Urinary bladder (tissue), 4 donors: ENCODE data around the gene PKD1. TPM values are rescaled to one million over a fixed set of nuclear protein-coding genes. Genes with fewer than 3 reads are reported as not detected.
A peak's percentile ranks its signal among the peaks of the same experiment; 100 is the strongest.
"Not testable (repeated sequence)": the region's sequence is repeated elsewhere in the genome, so short reads cannot be mapped to it uniquely, and the experiment has no call there.

Source experiments
- DNase-seq: peaks from one replicate; pipeline ENCODE4 v3.0.0-alpha.2; 2015; ENCODE audit errors: extremely low spot score
- H3K27ac ChIP-seq: one replicate; pipeline ENCODE4 v1.5.1; 2013; ENCODE audit warnings: low read depth, mild to moderate bottlenecking, moderate library complexity
- H3K36me3 ChIP-seq: one replicate; pipeline ENCODE4 v1.6.1; 2013; ENCODE audit warnings: mild to moderate bottlenecking, moderate library complexity; ENCODE audit not compliant: insufficient read depth
- H3K4me1 ChIP-seq: one replicate; pipeline ENCODE4 v1.6.1; 2013; ENCODE audit warnings: mild to moderate bottlenecking, moderate library complexity; ENCODE audit not compliant: insufficient read depth
- H3K4me3 ChIP-seq: one replicate; pipeline ENCODE4 v1.5.1; 2013; ENCODE audit warnings: low read depth, low read length
- WGBS: extraction: QIAGEN DNeasy Blood & Tissue Kit; methylation state at CpG from one replicate; pipeline ENCODE4 v1.1.7; 2013; 5-methylcytosine and 5-hydroxymethylcytosine counted together
- polyA plus RNA-seq: library from polyadenylated mRNA; stranded (reverse); fragments of 200-250 nt; gene quantifications from one replicate; pipeline ENCODE4 v1.2.3, GENCODE V29; 2013
- total RNA-seq: library from RNA; depleted of rRNA; stranded (reverse); fragments of >200 nt; gene quantifications from one replicate; pipeline ENCODE4 v1.2.3, GENCODE V29; 2014
- donor health status: healthy with polysubstance abuse.
- donor health status: healthy.

Gene PKD1
- total and polyA plus RNA-seq, 2 donors: 79.5 to 197 TPM

- DNase-seq: no peak
- H3K4me3 ChIP-seq: no peak overlapping the region
- WGBS: 73% methylated on average over 13 of the region's 13 CpGs
- peaks cover 1% of the 10 kb centered on the region for H3K4me1 ChIP-seq
- no peaks in the 10 kb centered on the region for H3K36me3 ChIP-seq
- H3K27ac ChIP-seq: no peak overlapping the region
These were observed 15.7 kb upstream of the PKD1 start for GRCh38 chr16:2151188-2152091.

GRCh38 chr16:2150418-2151187 lies 14.9 kb upstream of the PKD1 start:
- Histone ChIP-seq H3K4me1 (peaks cover 1% of the 10 kb centered on the region), H3K36me3 (no peaks in the 10 kb centered on the region), H3K27ac (no peak overlapping the region), H3K4me3 (no peak overlapping the region)
- WGBS: 46% methylated on average over 18 of the region's 18 CpGs
- DNase-seq: no peak

- WGBS: 58% methylated on average over 24 of the region's 24 CpGs
- no peaks in the 10 kb centered on the region for H3K36me3 ChIP-seq
- H3K27ac ChIP-seq: no peak overlapping the region
- no peak for DNase-seq
- peaks cover 1% of the 10 kb centered on the region for H3K4me1 ChIP-seq
- no peak overlapping the region for H3K4me3 ChIP-seq
These were observed 14.1 kb upstream of the PKD1 start for GRCh38 chr16:2149630-2150417.

- Histone ChIP-seq H3K36me3 (no peaks in the 10 kb centered on the region), H3K4me1 (peaks cover 1% of the 10 kb centered on the region), H3K4me3 (peak overlapping the region; percentile 40), H3K27ac (no peak overlapping the region)
- WGBS: 3% methylated on average over 62 of the region's 62 CpGs
- no peak for DNase-seq
These were observed 13.3 kb upstream of the PKD1 start for GRCh38 chr16:2148714-2149629.

GRCh38 chr16:2147981-2148671 lies 12.4 kb upstream of the PKD1 start, which contains the start of gene RAB26:
TSS of gene RAB26 (plus strand) at chr16:2148625. CDS start at chr16:2148784, 159 bp downstream.
- H3K4me3 ChIP-seq: peak within 1 kb of the TSS; percentile 40
- H3K27ac ChIP-seq: peak within 1 kb of the TSS; percentile 80
- H3K36me3 ChIP-seq: no peaks in the 10 kb centered on the region
- DNase-seq: no peak
- H3K4me1 ChIP-seq: peaks cover 1% of the 10 kb centered on the region
- 4% methylated on average over 55 of the region's 55 CpGs for WGBS

- Histone ChIP-seq H3K4me3 (no peak overlapping the region), H3K27ac (peak overlapping the region; percentile 12), H3K4me1 (no peaks in the 10 kb centered on the region), H3K36me3 (no peaks in the 10 kb centered on the region)
- no peak for DNase-seq
- 82% methylated on average over 6 of the region's 6 CpGs for WGBS
These were observed 11.7 kb upstream of the PKD1 start for GRCh38 chr16:2147378-2147777.

GRCh38 chr16:2145843-2146242 lies 10.1 kb upstream of the PKD1 start:
- DNase-seq: no peak
- 80% methylated on average over 5 of the region's 5 CpGs for WGBS
- Histone ChIP-seq H3K36me3 (no peaks in the 10 kb centered on the region), H3K4me3 (no peak overlapping the region), H3K4me1 (no peaks in the 10 kb centered on the region), H3K27ac (no peak overlapping the region)

- Histone ChIP-seq H3K4me1 (no peaks in the 10 kb centered on the region), H3K4me3 (no peak overlapping the region), H3K27ac (no peak overlapping the region), H3K36me3 (no peaks in the 10 kb centered on the region)
- WGBS: 79% methylated on average over 17 of the region's 17 CpGs
- no peak for DNase-seq
These were observed 8.3 kb upstream of the PKD1 start for GRCh38 chr16:2143878-2144485.

GRCh38 chr16:2142942-2143877 lies 7.5 kb upstream of the PKD1 start:
- H3K36me3 ChIP-seq: no peaks in the 10 kb centered on the region
- H3K4me1 ChIP-seq: no peaks in the 10 kb centered on the region
- no peak for DNase-seq
- 75% methylated on average over 31 of the region's 31 CpGs for WGBS
- H3K4me3 ChIP-seq: no peak overlapping the region
- no peak overlapping the region for H3K27ac ChIP-seq

GRCh38 chr16:2135071-2135470 lies 627 bp downstream of the PKD1 start:
- not testable (repeated sequence) for DNase-seq, H3K27ac ChIP-seq, H3K4me1 ChIP-seq, H3K36me3 ChIP-seq
- peak overlapping the region; percentile 51 for H3K4me3 ChIP-seq
- WGBS: under 1% methylated on average over 34 of the region's 42 CpGs

- H3K4me3 ChIP-seq, H3K4me1 ChIP-seq, DNase-seq, H3K36me3 ChIP-seq: not testable (repeated sequence)
- peak overlapping the region; percentile 3 for H3K27ac ChIP-seq
- WGBS: 35% methylated on average over 7 of the region's 12 CpGs
These were observed 1.9 kb downstream of the PKD1 start for GRCh38 chr16:2133797-2134196.
